ENCODE results near the gene HOXA6. TPM values are rescaled to one million over a fixed set of nuclear protein-coding genes. Genes with fewer than 3 reads are reported as not detected.

The HOXA6 gene
- total RNA-seq, 1 experiment from 2014 or later, result not detected

DNA sequence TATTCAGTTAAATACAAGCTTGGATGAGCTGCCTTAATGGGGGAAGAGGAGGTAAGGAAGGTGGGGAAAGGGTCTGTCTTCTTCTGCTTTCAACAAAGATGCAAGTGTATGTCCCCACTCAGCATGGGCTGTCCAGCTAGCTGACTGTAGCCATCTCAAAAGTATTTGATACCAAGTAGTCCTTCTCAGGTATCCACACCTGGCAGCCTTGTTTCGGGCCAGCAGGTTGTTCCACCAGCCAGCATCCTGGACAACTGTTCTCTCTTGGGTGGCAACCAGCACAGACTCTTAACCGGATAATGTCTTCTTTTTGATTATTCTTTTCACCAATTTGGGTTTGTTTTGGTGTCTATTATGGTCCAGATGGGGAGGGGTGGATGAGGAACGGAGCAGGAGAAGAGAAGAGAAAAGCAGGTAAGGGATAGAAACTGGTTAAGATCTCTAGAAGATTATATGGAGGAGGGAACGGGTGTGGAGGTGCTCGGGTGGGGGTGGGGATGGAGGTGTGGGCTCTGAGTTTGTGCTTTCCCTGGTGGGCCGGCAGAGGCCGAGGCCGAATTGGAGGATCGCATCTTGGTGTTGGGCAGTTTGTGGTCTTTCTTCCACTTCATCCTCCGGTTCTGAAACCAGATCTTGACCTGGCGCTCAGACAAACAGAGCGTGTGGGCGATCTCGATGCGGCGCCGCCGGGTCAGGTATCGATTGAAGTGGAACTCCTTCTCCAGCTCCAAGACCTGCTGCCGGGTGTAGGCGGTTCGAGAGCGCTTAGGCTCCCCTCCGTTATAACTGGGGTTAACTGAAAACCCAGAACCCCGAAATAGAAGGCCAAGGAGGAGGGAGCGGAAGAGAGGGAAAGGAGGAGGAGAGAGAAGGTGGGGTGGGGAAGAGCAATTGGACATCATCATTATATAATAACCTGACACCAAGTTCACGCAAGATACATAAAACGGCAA, 18.5 kb downstream of the HOXA6 start (continued):
- no peak for TF ChIP-seq ZNF219 (CRISPR knock-in tag; IDR thresholded peaks at IDR 0.05; ENCODE audit: borderline replicate concordance)

DNA sequence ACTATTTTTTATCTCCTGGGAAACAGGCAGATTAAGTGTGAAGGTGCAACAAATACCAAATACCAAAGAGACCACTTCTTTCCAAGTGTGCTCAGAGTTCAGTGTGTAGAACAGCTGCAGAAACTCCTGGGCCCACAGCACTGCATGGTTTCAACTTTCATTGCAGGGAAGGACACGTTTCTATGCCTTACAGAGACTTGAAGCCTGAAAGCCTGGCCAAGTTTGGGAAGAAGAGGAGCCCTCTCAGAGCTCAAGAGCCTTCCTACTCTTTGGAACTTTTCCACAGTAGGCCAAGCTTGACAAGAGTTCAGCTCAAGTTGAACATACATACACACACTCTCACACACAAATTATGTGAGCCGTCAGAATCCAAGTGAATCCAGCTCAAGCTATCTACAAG, 19.5 kb downstream of the HOXA6 start:
- POLR2A ChIA-PET, result no interaction called here
- no peak overlapping the region for H3K27ac Mint-ChIP-seq
- peaks cover 96% of the 10 kb centered on the region for H3K27me3 Mint-ChIP-seq (ENCODE audit: low read depth)
- DNase-seq (ENCODE audit: low spot score), result no peak
- TF ChIP-seq, protein P1, sequence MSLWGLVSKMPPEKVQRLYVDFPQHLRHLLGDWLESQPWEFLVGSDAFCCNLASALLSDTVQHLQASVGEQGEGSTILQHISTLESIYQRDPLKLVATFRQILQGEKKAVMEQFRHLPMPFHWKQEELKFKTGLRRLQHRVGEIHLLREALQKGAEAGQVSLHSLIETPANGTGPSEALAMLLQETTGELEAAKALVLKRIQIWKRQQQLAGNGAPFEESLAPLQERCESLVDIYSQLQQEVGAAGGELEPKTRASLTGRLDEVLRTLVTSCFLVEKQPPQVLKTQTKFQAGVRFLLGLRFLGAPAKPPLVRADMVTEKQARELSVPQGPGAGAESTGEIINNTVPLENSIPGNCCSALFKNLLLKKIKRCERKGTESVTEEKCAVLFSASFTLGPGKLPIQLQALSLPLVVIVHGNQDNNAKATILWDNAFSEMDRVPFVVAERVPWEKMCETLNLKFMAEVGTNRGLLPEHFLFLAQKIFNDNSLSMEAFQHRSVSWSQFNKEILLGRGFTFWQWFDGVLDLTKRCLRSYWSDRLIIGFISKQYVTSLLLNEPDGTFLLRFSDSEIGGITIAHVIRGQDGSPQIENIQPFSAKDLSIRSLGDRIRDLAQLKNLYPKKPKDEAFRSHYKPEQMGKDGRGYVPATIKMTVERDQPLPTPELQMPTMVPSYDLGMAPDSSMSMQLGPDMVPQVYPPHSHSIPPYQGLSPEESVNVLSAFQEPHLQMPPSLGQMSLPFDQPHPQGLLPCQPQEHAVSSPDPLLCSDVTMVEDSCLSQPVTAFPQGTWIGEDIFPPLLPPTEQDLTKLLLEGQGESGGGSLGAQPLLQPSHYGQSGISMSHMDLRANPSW (CRISPR knock-in tag; conservative IDR thresholded peaks at IDR 0.05; ENCODE audit: low read depth), result no peak
- TF ChIP-seq KAT7 (CRISPR knock-in tag; IDR thresholded peaks at IDR 0.05; ENCODE audit: borderline replicate concordance) (no peak), IRF2 (CRISPR knock-in tag; IDR thresholded peaks at IDR 0.05; ENCODE audit: borderline replicate concordance, low read depth) (no peak), NFE2L1 (CRISPR knock-in tag; IDR thresholded peaks at IDR 0.05) (no peak), EMX1 (CRISPR knock-in tag; IDR thresholded peaks at IDR 0.05) (no peak), ZNF671 (CRISPR knock-in tag; IDR thresholded peaks at IDR 0.05) (no peak), SMAD3 (CRISPR knock-in tag; IDR thresholded peaks at IDR 0.05; ENCODE audit: borderline replicate concordance) (no peak), SOX15 (CRISPR knock-in tag; IDR thresholded peaks at IDR 0.05) (no peak), ETV6 (CRISPR knock-in tag; IDR thresholded peaks at IDR 0.05) (no peak), ZBTB21 (CRISPR knock-in tag; IDR thresholded peaks at IDR 0.05; ENCODE audit: borderline replicate concordance) (no peak), ZNF121 (CRISPR knock-in tag; IDR thresholded peaks at IDR 0.05) (no peak), ELF4 (CRISPR knock-in tag; IDR thresholded peaks at IDR 0.05; ENCODE audit: low read depth) (no peak), FOXP1 (CRISPR knock-in tag; IDR thresholded peaks at IDR 0.05; ENCODE audit: borderline replicate concordance) (no peak), ZNF416 (CRISPR knock-in tag; IDR thresholded peaks at IDR 0.05) (no peak)
- TF ChIP-seq, protein P2, sequence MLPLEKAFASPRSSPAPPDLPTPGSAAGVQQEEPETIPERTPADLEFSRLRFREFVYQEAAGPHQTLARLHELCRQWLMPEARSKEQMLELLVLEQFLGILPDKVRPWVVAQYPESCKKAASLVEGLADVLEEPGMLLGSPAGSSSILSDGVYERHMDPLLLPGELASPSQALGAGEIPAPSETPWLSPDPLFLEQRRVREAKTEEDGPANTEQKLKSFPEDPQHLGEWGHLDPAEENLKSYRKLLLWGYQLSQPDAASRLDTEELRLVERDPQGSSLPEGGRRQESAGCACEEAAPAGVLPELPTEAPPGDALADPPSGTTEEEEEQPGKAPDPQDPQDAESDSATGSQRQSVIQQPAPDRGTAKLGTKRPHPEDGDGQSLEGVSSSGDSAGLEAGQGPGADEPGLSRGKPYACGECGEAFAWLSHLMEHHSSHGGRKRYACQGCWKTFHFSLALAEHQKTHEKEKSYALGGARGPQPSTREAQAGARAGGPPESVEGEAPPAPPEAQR (CRISPR knock-in tag; IDR thresholded peaks at IDR 0.05), result no peak
- TF ChIP-seq, protein P3, sequence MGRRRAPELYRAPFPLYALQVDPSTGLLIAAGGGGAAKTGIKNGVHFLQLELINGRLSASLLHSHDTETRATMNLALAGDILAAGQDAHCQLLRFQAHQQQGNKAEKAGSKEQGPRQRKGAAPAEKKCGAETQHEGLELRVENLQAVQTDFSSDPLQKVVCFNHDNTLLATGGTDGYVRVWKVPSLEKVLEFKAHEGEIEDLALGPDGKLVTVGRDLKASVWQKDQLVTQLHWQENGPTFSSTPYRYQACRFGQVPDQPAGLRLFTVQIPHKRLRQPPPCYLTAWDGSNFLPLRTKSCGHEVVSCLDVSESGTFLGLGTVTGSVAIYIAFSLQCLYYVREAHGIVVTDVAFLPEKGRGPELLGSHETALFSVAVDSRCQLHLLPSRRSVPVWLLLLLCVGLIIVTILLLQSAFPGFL (CRISPR knock-in tag; IDR thresholded peaks at IDR 0.05; ENCODE audit: borderline replicate concordance), result no peak
- TF ChIP-seq, protein P4, sequence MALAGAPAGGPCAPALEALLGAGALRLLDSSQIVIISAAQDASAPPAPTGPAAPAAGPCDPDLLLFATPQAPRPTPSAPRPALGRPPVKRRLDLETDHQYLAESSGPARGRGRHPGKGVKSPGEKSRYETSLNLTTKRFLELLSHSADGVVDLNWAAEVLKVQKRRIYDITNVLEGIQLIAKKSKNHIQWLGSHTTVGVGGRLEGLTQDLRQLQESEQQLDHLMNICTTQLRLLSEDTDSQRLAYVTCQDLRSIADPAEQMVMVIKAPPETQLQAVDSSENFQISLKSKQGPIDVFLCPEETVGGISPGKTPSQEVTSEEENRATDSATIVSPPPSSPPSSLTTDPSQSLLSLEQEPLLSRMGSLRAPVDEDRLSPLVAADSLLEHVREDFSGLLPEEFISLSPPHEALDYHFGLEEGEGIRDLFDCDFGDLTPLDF (CRISPR knock-in tag; IDR thresholded peaks at IDR 0.05), result no peak
- TF ChIP-seq, protein P5, sequence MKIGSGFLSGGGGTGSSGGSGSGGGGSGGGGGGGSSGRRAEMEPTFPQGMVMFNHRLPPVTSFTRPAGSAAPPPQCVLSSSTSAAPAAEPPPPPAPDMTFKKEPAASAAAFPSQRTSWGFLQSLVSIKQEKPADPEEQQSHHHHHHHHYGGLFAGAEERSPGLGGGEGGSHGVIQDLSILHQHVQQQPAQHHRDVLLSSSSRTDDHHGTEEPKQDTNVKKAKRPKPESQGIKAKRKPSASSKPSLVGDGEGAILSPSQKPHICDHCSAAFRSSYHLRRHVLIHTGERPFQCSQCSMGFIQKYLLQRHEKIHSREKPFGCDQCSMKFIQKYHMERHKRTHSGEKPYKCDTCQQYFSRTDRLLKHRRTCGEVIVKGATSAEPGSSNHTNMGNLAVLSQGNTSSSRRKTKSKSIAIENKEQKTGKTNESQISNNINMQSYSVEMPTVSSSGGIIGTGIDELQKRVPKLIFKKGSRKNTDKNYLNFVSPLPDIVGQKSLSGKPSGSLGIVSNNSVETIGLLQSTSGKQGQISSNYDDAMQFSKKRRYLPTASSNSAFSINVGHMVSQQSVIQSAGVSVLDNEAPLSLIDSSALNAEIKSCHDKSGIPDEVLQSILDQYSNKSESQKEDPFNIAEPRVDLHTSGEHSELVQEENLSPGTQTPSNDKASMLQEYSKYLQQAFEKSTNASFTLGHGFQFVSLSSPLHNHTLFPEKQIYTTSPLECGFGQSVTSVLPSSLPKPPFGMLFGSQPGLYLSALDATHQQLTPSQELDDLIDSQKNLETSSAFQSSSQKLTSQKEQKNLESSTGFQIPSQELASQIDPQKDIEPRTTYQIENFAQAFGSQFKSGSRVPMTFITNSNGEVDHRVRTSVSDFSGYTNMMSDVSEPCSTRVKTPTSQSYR (CRISPR knock-in tag; IDR thresholded peaks at IDR 0.05), result no peak
- TF ChIP-seq, protein P6, sequence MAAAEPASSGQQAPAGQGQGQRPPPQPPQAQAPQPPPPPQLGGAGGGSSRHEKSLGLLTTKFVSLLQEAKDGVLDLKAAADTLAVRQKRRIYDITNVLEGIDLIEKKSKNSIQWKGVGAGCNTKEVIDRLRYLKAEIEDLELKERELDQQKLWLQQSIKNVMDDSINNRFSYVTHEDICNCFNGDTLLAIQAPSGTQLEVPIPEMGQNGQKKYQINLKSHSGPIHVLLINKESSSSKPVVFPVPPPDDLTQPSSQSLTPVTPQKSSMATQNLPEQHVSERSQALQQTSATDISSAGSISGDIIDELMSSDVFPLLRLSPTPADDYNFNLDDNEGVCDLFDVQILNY (CRISPR knock-in tag; IDR thresholded peaks at IDR 0.05), result no peak
- H3K9me3 Mint-ChIP-seq, result no peaks in the 10 kb centered on the region
- H3K36me3 Mint-ChIP-seq, result no peaks in the 10 kb centered on the region
- H3K4me1 Mint-ChIP-seq, result peaks cover 15% of the 10 kb centered on the region
- no peak for ATAC-seq
- CTCF ChIA-PET, result interaction anchor here (1.1 to 1.5 kb wide), 2 partner anchors 33 to 52 kb away, joined by 5 to 6 read pairs; no protein-coding TSS in a partner anchor
- no peak overlapping the region for H3K4me3 Mint-ChIP-seq
